HepG2 (cell line): ENCODE data around the gene TPPP3. TPM values are rescaled to one million over a fixed set of nuclear protein-coding genes. Genes with fewer than 3 reads are reported as not detected.
A peak's percentile ranks its signal among the peaks of the same experiment; 100 is the strongest.

Source experiments
- ADNP ChIP-seq: sonication (generic); formaldehyde crosslinking; IDR thresholded peaks from 2 replicates; pipeline ENCODE4 v1.4.0; 2020; ENCODE audit warnings: missing genetic modification reagents
- ARID2 ChIP-seq: sonication (generic); formaldehyde crosslinking; IDR thresholded peaks from 2 replicates; pipeline ENCODE4 v1.8.1; 2022; ENCODE audit warnings: mild to moderate bottlenecking, missing genetic modification reagents, borderline replicate concordance
- ARNT ChIP-seq: fragments of 450-650 bp; IDR thresholded peaks from 2 replicates; pipeline ENCODE4 v1.6.1; 2017
- ESRRA ChIP-seq: sonication (generic); formaldehyde crosslinking; IDR thresholded peaks from 2 replicates; pipeline ENCODE4 v1.5.1; 2020; ENCODE audit warnings: mild to moderate bottlenecking, low read depth, missing genetic modification reagents
- HOXA5 ChIP-seq: sonication (generic); formaldehyde crosslinking; IDR thresholded peaks from 2 replicates; pipeline ENCODE4 v1.4.0; 2020; ENCODE audit warnings: missing genetic modification reagents
- KLF16 ChIP-seq, 2 experiments: sonication (generic) in 1 of 2; formaldehyde crosslinking in 1 of 2; IDR thresholded peaks; 2 replicates each; pipeline versions ENCODE4 v1.6.1 to v1.8.0; 2016 to 2023; ENCODE audit warnings: missing genetic modification reagents in 2 of 2, missing compliant biosample characterization in 1 of 2
- KLF9 ChIP-seq: IDR thresholded peaks from 2 replicates; pipeline ENCODE4 v1.6.1; 2016; ENCODE audit warnings: low read depth
- PITX1 ChIP-seq: sonication (generic); formaldehyde crosslinking; IDR thresholded peaks from 2 replicates; pipeline ENCODE4 v1.5.1; 2020; ENCODE audit warnings: mild to moderate bottlenecking, missing genetic modification reagents
- RBFOX2 ChIP-seq: fragments of 200-400 bp; formaldehyde crosslinking; IDR thresholded peaks from 2 replicates; pipeline ENCODE4 v1.6.1; 2017; ENCODE audit warnings: low read depth, mild to moderate bottlenecking, low read length
- SMAD9 ChIP-seq: sonication (generic); formaldehyde crosslinking; IDR thresholded peaks from 2 replicates; pipeline ENCODE4 v1.5.1; 2020; ENCODE audit warnings: mild to moderate bottlenecking, missing genetic modification reagents
- ZBTB7B ChIP-seq: sonication (generic); formaldehyde crosslinking; IDR thresholded peaks from 2 replicates; pipeline ENCODE4 v1.4.0; 2020; ENCODE audit warnings: missing genetic modification reagents
- ZNF101 ChIP-seq: sonication (generic); formaldehyde crosslinking; IDR thresholded peaks from 2 replicates; pipeline ENCODE4 v1.4.0; 2020; ENCODE audit warnings: mild to moderate bottlenecking, low read depth, missing genetic modification reagents, borderline replicate concordance
- ZNF234 ChIP-seq: sonication (generic); formaldehyde crosslinking; conservative IDR thresholded peaks from 2 replicates; pipeline ENCODE4 v1.5.1; 2020; ENCODE audit warnings: mild to moderate bottlenecking, missing genetic modification reagents
- ZNF547 ChIP-seq: sonication (generic); formaldehyde crosslinking; IDR thresholded peaks from 2 replicates; pipeline ENCODE4 v1.5.1; 2020; ENCODE audit warnings: mild to moderate bottlenecking, missing genetic modification reagents
- ZSCAN12 ChIP-seq: sonication (generic); formaldehyde crosslinking; IDR thresholded peaks from 2 replicates; pipeline ENCODE4 v1.9.0; 2021; ENCODE audit warnings: mild to moderate bottlenecking, missing genetic modification reagents
- polyA plus RNA-seq, 8 experiments: library from polyadenylated mRNA; depleted of rRNA in 3 of 8; stranded (reverse) in 7 of 8; unstranded in 1 of 8; fragments of >200 nt; fragmentation: Illumina TruSeq in 4 of 8; extraction: Trizol in 4 of 8; gene quantifications; 2 replicates each; pipeline versions ENCODE4 v1.2.1 to v1.2.3, GENCODE V29; 2011 to 2016; ENCODE audit warnings: low read depth in 4 of 8, missing spikeins in 1 of 8, mixed read lengths in 1 of 8; ENCODE audit not compliant: insufficient read depth in 1 of 8
- total RNA-seq, 5 experiments: library from RNA; depleted of rRNA; stranded (reverse); fragments of >200 nt; fragmentation: Illumina TruSeq; extraction: Trizol; gene quantifications; 2 replicates each; pipeline ENCODE4 v1.2.3, GENCODE V29; 2016; ENCODE audit warnings: low read depth in 1 of 5
- TF ChIP-seq, protein P1 (sequence below): fragments of 450-650 bp; IDR thresholded peaks from 2 replicates; pipeline ENCODE4 v1.6.1; 2016
- TF ChIP-seq, protein P2 (sequence below): sonication (generic); formaldehyde crosslinking; IDR thresholded peaks from 2 replicates; pipeline ENCODE4 v1.4.0; 2020; ENCODE audit warnings: missing genetic modification reagents
- TF ChIP-seq, protein P3 (sequence below): sonication (generic); formaldehyde crosslinking; IDR thresholded peaks from 2 replicates; pipeline ENCODE4 v1.5.0; 2020; ENCODE audit warnings: mild to moderate bottlenecking, missing genetic modification reagents
- TF ChIP-seq, protein P4 (sequence below): sonication (generic); formaldehyde crosslinking; IDR thresholded peaks from 2 replicates; pipeline ENCODE4 v1.4.0; 2020; ENCODE audit warnings: missing genetic modification reagents

TPPP3 gene
- total and polyA plus RNA-seq, 2 of the 13 experiments (the other 11 are each of a cell fraction or from before 2014, with no cell fraction given): 0.16 to 0.44 TPM

DNA sequence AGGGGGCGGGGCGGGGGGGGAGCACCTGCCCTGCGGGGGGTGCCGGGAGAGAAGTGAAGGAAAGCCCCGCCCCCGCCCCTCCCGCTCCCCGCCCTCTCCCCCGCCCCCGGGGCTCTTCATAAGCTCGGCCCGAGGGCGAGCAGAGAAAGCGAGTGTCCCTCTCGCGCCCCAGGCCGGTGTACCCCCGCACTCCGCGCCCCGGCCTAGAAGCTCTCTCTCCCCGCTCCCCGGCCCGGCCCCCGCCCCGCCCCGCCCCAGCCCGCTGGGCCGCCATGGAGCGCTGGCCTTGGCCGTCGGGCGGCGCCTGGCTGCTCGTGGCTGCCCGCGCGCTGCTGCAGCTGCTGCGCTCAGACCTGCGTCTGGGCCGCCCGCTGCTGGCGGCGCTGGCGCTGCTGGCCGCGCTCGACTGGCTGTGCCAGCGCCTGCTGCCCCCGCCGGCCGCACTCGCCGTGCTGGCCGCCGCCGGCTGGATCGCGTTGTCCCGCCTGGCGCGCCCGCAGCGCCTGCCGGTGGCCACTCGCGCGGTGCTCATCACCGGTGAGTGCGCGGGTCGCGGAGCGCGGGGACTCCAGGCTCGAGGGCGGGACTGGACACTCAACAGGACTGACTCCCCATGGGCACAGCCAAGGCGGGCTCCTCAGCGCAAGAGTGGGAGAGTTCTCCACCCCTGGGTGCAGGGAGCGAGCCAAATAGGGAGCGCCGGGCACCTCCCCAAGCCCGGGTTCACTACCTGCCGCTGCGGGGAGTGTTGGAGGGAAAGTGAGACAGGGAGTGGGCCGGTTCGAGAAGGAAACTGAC, 37.9 kb upstream of the TPPP3 start, which contains the start of gene HSD11B2 (continued):
- TF ChIP-seq, protein P1, sequence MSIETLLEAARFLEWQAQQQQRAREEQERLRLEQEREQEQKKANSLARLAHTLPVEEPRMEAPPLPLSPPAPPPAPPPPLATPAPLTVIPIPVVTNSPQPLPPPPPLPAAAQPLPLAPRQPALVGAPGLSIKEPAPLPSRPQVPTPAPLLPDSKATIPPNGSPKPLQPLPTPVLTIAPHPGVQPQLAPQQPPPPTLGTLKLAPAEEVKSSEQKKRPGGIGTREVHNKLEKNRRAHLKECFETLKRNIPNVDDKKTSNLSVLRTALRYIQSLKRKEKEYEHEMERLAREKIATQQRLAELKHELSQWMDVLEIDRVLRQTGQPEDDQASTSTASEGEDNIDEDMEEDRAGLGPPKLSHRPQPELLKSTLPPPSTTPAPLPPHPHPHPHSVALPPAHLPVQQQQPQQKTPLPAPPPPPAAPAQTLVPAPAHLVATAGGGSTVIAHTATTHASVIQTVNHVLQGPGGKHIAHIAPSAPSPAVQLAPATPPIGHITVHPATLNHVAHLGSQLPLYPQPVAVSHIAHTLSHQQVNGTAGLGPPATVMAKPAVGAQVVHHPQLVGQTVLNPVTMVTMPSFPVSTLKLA: no peak
- TF ChIP-seq ZNF234 (no peak), ZNF547 (CRISPR knock-in tag) (0 out of 2 replicates have a peak, but pooled peaks have one; percentile 38), ARID2 (CRISPR knock-in tag) (no peak), ZSCAN12 (no peak), RBFOX2 (peak; percentile 58), ZBTB7B (CRISPR knock-in tag) (no peak), ADNP (CRISPR knock-in tag) (no peak), ESRRA (CRISPR knock-in tag) (no peak), HOXA5 (no peak; the same call in 1 of the 2 replicates), KLF16 (CRISPR knock-in tag; IDR thresholded peaks at IDR 0.05) (no peak; a peak in 1 of 4 replicates), SMAD9 (CRISPR knock-in tag) (no peak), ZNF101 (CRISPR knock-in tag) (no peak), PITX1 (CRISPR knock-in tag) (no peak), ARNT (no peak), KLF9 (CRISPR knock-in tag) (no peak)
- TF ChIP-seq, protein P2, sequence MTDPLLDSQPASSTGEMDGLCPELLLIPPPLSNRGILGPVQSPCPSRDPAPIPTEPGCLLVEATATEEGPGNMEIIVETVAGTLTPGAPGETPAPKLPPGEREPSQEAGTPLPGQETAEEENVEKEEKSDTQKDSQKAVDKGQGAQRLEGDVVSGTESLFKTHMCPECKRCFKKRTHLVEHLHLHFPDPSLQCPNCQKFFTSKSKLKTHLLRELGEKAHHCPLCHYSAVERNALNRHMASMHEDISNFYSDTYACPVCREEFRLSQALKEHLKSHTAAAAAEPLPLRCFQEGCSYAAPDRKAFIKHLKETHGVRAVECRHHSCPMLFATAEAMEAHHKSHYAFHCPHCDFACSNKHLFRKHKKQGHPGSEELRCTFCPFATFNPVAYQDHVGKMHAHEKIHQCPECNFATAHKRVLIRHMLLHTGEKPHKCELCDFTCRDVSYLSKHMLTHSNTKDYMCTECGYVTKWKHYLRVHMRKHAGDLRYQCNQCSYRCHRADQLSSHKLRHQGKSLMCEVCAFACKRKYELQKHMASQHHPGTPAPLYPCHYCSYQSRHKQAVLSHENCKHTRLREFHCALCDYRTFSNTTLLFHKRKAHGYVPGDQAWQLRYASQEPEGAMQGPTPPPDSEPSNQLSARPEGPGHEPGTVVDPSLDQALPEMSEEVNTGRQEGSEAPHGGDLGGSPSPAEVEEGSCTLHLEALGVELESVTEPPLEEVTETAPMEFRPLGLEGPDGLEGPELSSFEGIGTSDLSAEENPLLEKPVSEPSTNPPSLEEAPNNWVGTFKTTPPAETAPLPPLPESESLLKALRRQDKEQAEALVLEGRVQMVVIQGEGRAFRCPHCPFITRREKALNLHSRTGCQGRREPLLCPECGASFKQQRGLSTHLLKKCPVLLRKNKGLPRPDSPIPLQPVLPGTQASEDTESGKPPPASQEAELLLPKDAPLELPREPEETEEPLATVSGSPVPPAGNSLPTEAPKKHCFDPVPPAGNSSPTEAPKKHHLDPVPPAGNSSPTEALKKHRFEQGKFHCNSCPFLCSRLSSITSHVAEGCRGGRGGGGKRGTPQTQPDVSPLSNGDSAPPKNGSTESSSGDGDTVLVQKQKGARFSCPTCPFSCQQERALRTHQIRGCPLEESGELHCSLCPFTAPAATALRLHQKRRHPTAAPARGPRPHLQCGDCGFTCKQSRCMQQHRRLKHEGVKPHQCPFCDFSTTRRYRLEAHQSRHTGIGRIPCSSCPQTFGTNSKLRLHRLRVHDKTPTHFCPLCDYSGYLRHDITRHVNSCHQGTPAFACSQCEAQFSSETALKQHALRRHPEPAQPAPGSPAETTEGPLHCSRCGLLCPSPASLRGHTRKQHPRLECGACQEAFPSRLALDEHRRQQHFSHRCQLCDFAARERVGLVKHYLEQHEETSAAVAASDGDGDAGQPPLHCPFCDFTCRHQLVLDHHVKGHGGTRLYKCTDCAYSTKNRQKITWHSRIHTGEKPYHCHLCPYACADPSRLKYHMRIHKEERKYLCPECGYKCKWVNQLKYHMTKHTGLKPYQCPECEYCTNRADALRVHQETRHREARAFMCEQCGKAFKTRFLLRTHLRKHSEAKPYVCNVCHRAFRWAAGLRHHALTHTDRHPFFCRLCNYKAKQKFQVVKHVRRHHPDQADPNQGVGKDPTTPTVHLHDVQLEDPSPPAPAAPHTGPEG (CRISPR knock-in tag): no peak; the same call in 1 of the 2 replicates
- TF ChIP-seq, protein P3, sequence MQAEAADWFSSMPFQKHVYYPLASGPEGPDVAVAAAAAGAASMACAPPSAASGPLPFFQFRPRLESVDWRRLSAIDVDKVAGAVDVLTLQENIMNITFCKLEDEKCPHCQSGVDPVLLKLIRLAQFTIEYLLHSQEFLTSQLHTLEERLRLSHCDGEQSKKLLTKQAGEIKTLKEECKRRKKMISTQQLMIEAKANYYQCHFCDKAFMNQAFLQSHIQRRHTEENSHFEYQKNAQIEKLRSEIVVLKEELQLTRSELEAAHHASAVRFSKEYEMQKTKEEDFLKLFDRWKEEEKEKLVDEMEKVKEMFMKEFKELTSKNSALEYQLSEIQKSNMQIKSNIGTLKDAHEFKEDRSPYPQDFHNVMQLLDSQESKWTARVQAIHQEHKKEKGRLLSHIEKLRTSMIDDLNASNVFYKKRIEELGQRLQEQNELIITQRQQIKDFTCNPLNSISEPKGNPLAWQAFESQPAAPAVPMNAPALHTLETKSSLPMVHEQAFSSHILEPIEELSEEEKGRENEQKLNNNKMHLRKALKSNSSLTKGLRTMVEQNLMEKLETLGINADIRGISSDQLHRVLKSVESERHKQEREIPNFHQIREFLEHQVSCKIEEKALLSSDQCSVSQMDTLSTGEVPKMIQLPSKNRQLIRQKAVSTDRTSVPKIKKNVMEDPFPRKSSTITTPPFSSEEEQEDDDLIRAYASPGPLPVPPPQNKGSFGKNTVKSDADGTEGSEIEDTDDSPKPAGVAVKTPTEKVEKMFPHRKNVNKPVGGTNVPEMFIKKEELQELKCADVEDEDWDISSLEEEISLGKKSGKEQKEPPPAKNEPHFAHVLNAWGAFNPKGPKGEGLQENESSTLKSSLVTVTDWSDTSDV (CRISPR knock-in tag): no peak
- TF ChIP-seq, protein P4, sequence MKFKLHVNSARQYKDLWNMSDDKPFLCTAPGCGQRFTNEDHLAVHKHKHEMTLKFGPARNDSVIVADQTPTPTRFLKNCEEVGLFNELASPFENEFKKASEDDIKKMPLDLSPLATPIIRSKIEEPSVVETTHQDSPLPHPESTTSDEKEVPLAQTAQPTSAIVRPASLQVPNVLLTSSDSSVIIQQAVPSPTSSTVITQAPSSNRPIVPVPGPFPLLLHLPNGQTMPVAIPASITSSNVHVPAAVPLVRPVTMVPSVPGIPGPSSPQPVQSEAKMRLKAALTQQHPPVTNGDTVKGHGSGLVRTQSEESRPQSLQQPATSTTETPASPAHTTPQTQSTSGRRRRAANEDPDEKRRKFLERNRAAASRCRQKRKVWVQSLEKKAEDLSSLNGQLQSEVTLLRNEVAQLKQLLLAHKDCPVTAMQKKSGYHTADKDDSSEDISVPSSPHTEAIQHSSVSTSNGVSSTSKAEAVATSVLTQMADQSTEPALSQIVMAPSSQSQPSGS (CRISPR knock-in tag): no peak
